Uterus (tissue), 4 donors: Measurements from ENCODE around the gene BBX. TPM values are rescaled to one million over a fixed set of nuclear protein-coding genes. Genes with fewer than 3 reads are reported as not detected.

ENCODE experiments used
- DNase-seq, 2 donors: peaks; one replicate each; pipeline ENCODE4 v3.0.0-alpha.2; 2019 to 2020
- H3K27ac ChIP-seq, 2 donors: fragments of 200-600 bp; sonication (generic); 1 replicate in 1 of 2; 2 replicates in 1 of 2; pipeline ENCODE4 v1.5.1; 2016 to 2018
- H3K27me3 ChIP-seq, 2 donors: fragments of 200-600 bp; sonication (generic); one replicate each; pipeline ENCODE4 v1.5.1; 2018 to 2019; ENCODE audit warnings: control low read depth in 1 of 2
- H3K36me3 ChIP-seq, 2 donors: fragments of 200-600 bp; sonication (generic); one replicate each; pipeline ENCODE4 v1.5.1; 2019; ENCODE audit warnings: control low read depth in 1 of 2
- H3K4me1 ChIP-seq, 2 donors: fragments of 200-600 bp; sonication (generic); one replicate each; pipeline ENCODE4 v1.5.1; 2018 to 2019; ENCODE audit warnings: control low read depth in 1 of 2
- H3K4me3 ChIP-seq, 2 donors: fragments of 200-600 bp; sonication (generic); 1 replicate in 1 of 2; 2 replicates in 1 of 2; pipeline ENCODE4 v1.5.1; 2018 to 2019; ENCODE audit warnings: mild to moderate bottlenecking in 1 of 2
- H3K9me3 ChIP-seq, 2 donors: fragments of 200-600 bp; sonication (generic); one replicate each; pipeline ENCODE4 v1.5.1; 2019; ENCODE audit warnings: control low read depth in 1 of 2
- CTCF ChIP-seq, 4 experiments: fragments of 200-600 bp in 2 of 4; fragments of 450-650 bp in 2 of 4; sonication (generic) in 2 of 4; IDR thresholded peaks; one replicate each; pipeline ENCODE4 v1.5.1; 2016 to 2019; ENCODE audit warnings: antibody characterized with exemption in 4 of 4, mild to moderate bottlenecking in 2 of 4, moderate library complexity in 1 of 4
- POLR2A ChIP-seq, 2 donors: fragments of 450-650 bp; IDR thresholded peaks; one replicate each; pipeline ENCODE4 v1.6.1; 2016; ENCODE audit warnings: antibody characterized with exemption in 2 of 2, mild to moderate bottlenecking in 1 of 2, moderate library complexity in 1 of 2
- intact Hi-C: fragments of 100-400 bp; cut with DNase I; formaldehyde crosslinking; loops from one replicate; pipeline ENCODE4 v1.15.1; 2023; ENCODE audit warnings: low total_unique reads
- total RNA-seq, 4 donors: library from RNA; depleted of rRNA in 3 of 4; stranded (reverse); fragments of >200 nt in 3 of 4; gene quantifications; one replicate each; pipeline versions ENCODE4 v1.1.0 to v1.2.4, GENCODE V29; 2014 to 2023
- donor health status: DM: yes; HTN: yes; CAD: no.

BBX gene
- total RNA-seq, 4 donors from 2014 or later, result 21.5 to 106 (median 63.8) TPM

- Histone ChIP-seq H3K27me3 (no peaks in the 10 kb centered on the region), H3K27ac (no peak overlapping the region), H3K36me3 (no peaks in the 10 kb centered on the region), H3K4me1 (no peaks in the 10 kb centered on the region), H3K4me3 (no peak overlapping the region), H3K9me3 (no peaks in the 10 kb centered on the region)
- TF ChIP-seq POLR2A (IDR thresholded peaks at IDR 0.05), result no peak
- no peak for DNase-seq
- intact Hi-C loops, result no loop called here
Observed at GRCh38 chr3:107850681-107851080, 327.9 kb downstream of the BBX start.

- intact Hi-C loops, result no loop called here
- no peaks in the 10 kb centered on the region for H3K4me1 ChIP-seq
Observed at GRCh38 chr3:107853821-107854220, 331.1 kb downstream of the BBX start.

GRCh38 chr3:107854733-107855132 lies 332.0 kb downstream of the BBX start:
- intact Hi-C loops, result no loop called here
- H3K27me3 ChIP-seq, result no peaks in the 10 kb centered on the region
- H3K4me1 ChIP-seq, result no peaks in the 10 kb centered on the region
- no peak overlapping the region for H3K4me3 ChIP-seq
- DNase-seq, result no peak
- H3K9me3 ChIP-seq, result no peaks in the 10 kb centered on the region
- H3K36me3 ChIP-seq, result no peaks in the 10 kb centered on the region
- H3K27ac ChIP-seq, result no peak overlapping the region
- TF ChIP-seq POLR2A (IDR thresholded peaks at IDR 0.05) (no peak), CTCF (IDR thresholded peaks at IDR 0.05) (no peak)

More at GRCh38 chr3:107853821-107854220, 331.1 kb downstream of the BBX start:
- no peaks in the 10 kb centered on the region for H3K36me3 ChIP-seq
- no peaks in the 10 kb centered on the region for H3K9me3 ChIP-seq
- DNase-seq, result no peak
- H3K27me3 ChIP-seq, result no peaks in the 10 kb centered on the region
- no peak overlapping the region for H3K4me3 ChIP-seq
- no peak overlapping the region for H3K27ac ChIP-seq
- TF ChIP-seq POLR2A (IDR thresholded peaks at IDR 0.05) (no peak), CTCF (IDR thresholded peaks at IDR 0.05) (no peak)

GRCh38 chr3:107855710-107856109 lies 332.9 kb downstream of the BBX start:
- no peak for DNase-seq
- Histone ChIP-seq H3K36me3 (no peaks in the 10 kb centered on the region), H3K9me3 (no peaks in the 10 kb centered on the region), H3K4me1 (no peaks in the 10 kb centered on the region), H3K4me3 (no peak overlapping the region), H3K27ac (no peak overlapping the region), H3K27me3 (no peaks in the 10 kb centered on the region)
- TF ChIP-seq CTCF (IDR thresholded peaks at IDR 0.05), result no peak
- TF ChIP-seq POLR2A (IDR thresholded peaks at IDR 0.05), result no peak
- intact Hi-C loops, result no loop called here

- intact Hi-C loops, result no loop called here
- Histone ChIP-seq H3K4me3 (no peak overlapping the region), H3K9me3 (no peaks in the 10 kb centered on the region), H3K27ac (no peak overlapping the region), H3K27me3 (no peaks in the 10 kb centered on the region), H3K36me3 (no peaks in the 10 kb centered on the region), H3K4me1 (no peaks in the 10 kb centered on the region)
- DNase-seq, result no peak
- TF ChIP-seq POLR2A (IDR thresholded peaks at IDR 0.05) (no peak), CTCF (IDR thresholded peaks at IDR 0.05) (no peak)
Observed at GRCh38 chr3:107857854-107858253, 335.1 kb downstream of the BBX start.

- Histone ChIP-seq H3K27ac (no peak overlapping the region), H3K36me3 (no peaks in the 10 kb centered on the region), H3K27me3 (no peaks in the 10 kb centered on the region), H3K4me3 (no peak overlapping the region), H3K4me1 (no peaks in the 10 kb centered on the region), H3K9me3 (no peaks in the 10 kb centered on the region)
- DNase-seq, result no peak
- TF ChIP-seq CTCF (IDR thresholded peaks at IDR 0.05), result no peak
- intact Hi-C loops, result no loop called here
Observed at GRCh38 chr3:107858876-107859275, 336.1 kb downstream of the BBX start.
